Measurements from ENCODE around the gene CNP. TPM values are rescaled to one million over a fixed set of nuclear protein-coding genes. Genes with fewer than 3 reads are reported as not detected.

The CNP gene
- total RNA-seq, 1 experiment from 2014 or later, result 78.5 TPM

- Histone ChIP-seq H4K5ac (ENCODE audit: insufficient read length, low read depth, low read length) (no peak overlapping the region), H3K27me3 (ENCODE audit: insufficient read depth, low read length) (no peaks in the 10 kb centered on the region), H3K23ac (ENCODE audit: insufficient read length, low read depth, low read length) (no peak overlapping the region), H3K4ac (ENCODE audit: low read depth, low read length) (no peak overlapping the region), H2BK15ac (ENCODE audit: low read depth, low read length) (no peak overlapping the region), H2BK5ac (ENCODE audit: insufficient read length, low read length) (no peak overlapping the region), H4K20me1 (ENCODE audit: control insufficient read depth, insufficient read depth, insufficient read length) (no peaks in the 10 kb centered on the region), H3K9ac (ENCODE audit: extremely low read depth, insufficient read length, low read length) (no peak overlapping the region), H3K79me2 (ENCODE audit: insufficient read depth, low read length) (no peaks in the 10 kb centered on the region), H2BK120ac (ENCODE audit: low read depth, low read length, poor library complexity, severe bottlenecking) (no peak overlapping the region), H3K18ac (ENCODE audit: insufficient read length, low read depth, low read length) (no peak overlapping the region), H3K56ac (ENCODE audit: insufficient read length, low read depth, low read length) (no peak overlapping the region), H4K8ac (replicated peaks; ENCODE audit: insufficient read length, low read depth, low read length) (no peak overlapping the region), H2AFZ (ENCODE audit: low read length) (no peak overlapping the region), H3K27ac (ENCODE audit: insufficient read length, low read depth, low read length) (no peak overlapping the region), H3K4me1 (ENCODE audit: insufficient read depth, low read length) (no peaks in the 10 kb centered on the region), H3T11ph (ENCODE audit: low read length) (no peak overlapping the region), H3K14ac (ENCODE audit: insufficient read depth, low read length) (no peak overlapping the region), H3K23me2 (ENCODE audit: insufficient read length, low read depth, low read length, poor library complexity, severe bottlenecking) (no peaks in the 10 kb centered on the region), H2BK20ac (ENCODE audit: low read depth, low read length, poor library complexity, severe bottlenecking) (no peak overlapping the region), H3K79me1 (ENCODE audit: insufficient read depth, low read depth, low read length, poor library complexity, severe bottlenecking) (no peaks in the 10 kb centered on the region), H3K9me3 (ENCODE audit: control insufficient read depth, low read depth, low read length) (no peaks in the 10 kb centered on the region), H3K4me2 (ENCODE audit: insufficient read depth, insufficient read length, low read length) (no peak overlapping the region), H2BK12ac (ENCODE audit: insufficient read length, low read depth, low read length) (no peak overlapping the region), H2AK5ac (ENCODE audit: insufficient read length, low read length) (no peak overlapping the region), H4K91ac (ENCODE audit: insufficient read length, low read depth, low read length) (no peak overlapping the region)
- H3K27ac Mint-ChIP-seq, result no peak overlapping the region; a peak in 1 of 7 replicates
- WGBS (ENCODE audit: extremely low coverage, insufficient read length, low lambda C conversion rate), result no CpG with 5 or more reads among the region's 6 CpGs
- DNase-seq, result no peak
- peaks cover 10% of the 10 kb centered on the region in 2 experiments; a peak in 3 of 4 replicates for H3K4me1 Mint-ChIP-seq
- H3K4me3 Mint-ChIP-seq, result no peak overlapping the region
- H3K36me3 Mint-ChIP-seq (ENCODE audit: insufficient read depth in 1 of 3, low read depth in 3 of 3), result peaks cover 0 to 3% (median 0%) of the 10 kb centered on the region in 3 experiments; a peak in 1 of 7 replicates
- no peaks in the 10 kb centered on the region for H3K9me3 Mint-ChIP-seq
- TF ChIP-seq CTCF (conservative IDR thresholded peaks at IDR 0.05), result no peak
- H3K27me3 Mint-ChIP-seq (ENCODE audit: low read depth), result no peaks in the 10 kb centered on the region
Observed at GRCh38 chr17:41935641-41936040, 31.0 kb upstream of the CNP start.
